HepG2 (cell line): Measurements from ENCODE around the gene TTC24. TPM values are rescaled to one million over a fixed set of nuclear protein-coding genes. Genes with fewer than 3 reads are reported as not detected.
A peak's percentile ranks its signal among the peaks of the same experiment; 100 is the strongest.

ENCODE experiments used
- CBFB ChIP-seq: sonication (generic); formaldehyde crosslinking; IDR thresholded peaks from 2 replicates; pipeline ENCODE4 v1.4.0; 2020; ENCODE audit warnings: missing genetic modification reagents
- CREBL2 ChIP-seq: sonication (generic); formaldehyde crosslinking; IDR thresholded peaks from 2 replicates; pipeline ENCODE4 v1.8.1; 2023; ENCODE audit warnings: missing genetic modification reagents, mild to moderate bottlenecking, borderline replicate concordance
- CTCF ChIP-seq: sonication (generic); formaldehyde crosslinking; IDR thresholded peaks from 2 replicates; pipeline ENCODE4 v1.5.0; 2020; ENCODE audit warnings: mild to moderate bottlenecking, missing genetic modification reagents, moderate library complexity
- DMAP1 ChIP-seq: IDR thresholded peaks from 2 replicates; pipeline ENCODE4 v1.6.1; 2016
- KLF6 ChIP-seq: IDR thresholded peaks from 2 replicates; pipeline ENCODE4 v1.8.0; 2016; ENCODE audit warnings: missing biosample characterization, missing genetic modification reagents
- POLR2A ChIP-seq, 2 experiments: IDR thresholded peaks; 2 replicates each; pipeline ENCODE4 v1.6.1; 2011; ENCODE audit warnings: low read depth in 2 of 2, low read length in 2 of 2, mild to moderate bottlenecking in 1 of 2, moderate library complexity in 1 of 2; ENCODE audit not compliant: insufficient read depth in 1 of 2
- POLR2AphosphoS2 ChIP-seq: IDR thresholded peaks from 2 replicates; pipeline ENCODE4 v1.6.1; 2011; ENCODE audit warnings: low read depth, low read length, improper control_type of control experiment
- RARA ChIP-seq: IDR thresholded peaks from 2 replicates; pipeline ENCODE4 v1.6.1; 2016; ENCODE audit warnings: missing genetic modification reagents, missing compliant biosample characterization
- RNF2 ChIP-seq: fragments of 450-650 bp; conservative IDR thresholded peaks from 2 replicates; pipeline ENCODE4 v1.6.1; 2016; ENCODE audit warnings: low read depth
- RXRA ChIP-seq: sonication (generic); formaldehyde crosslinking; IDR thresholded peaks from 2 replicates; pipeline ENCODE4 v1.5.1; 2020; ENCODE audit warnings: missing genetic modification reagents
- SIX1 ChIP-seq: sonication (generic); formaldehyde crosslinking; IDR thresholded peaks from 2 replicates; pipeline ENCODE4 v1.4.0; 2020; ENCODE audit warnings: missing genetic modification reagents, borderline replicate concordance
- SMAD1 ChIP-seq: sonication (generic); formaldehyde crosslinking; IDR thresholded peaks from 2 replicates; pipeline ENCODE4 v1.4.0; 2020; ENCODE audit warnings: missing genetic modification reagents, low read depth, mild to moderate bottlenecking, borderline replicate concordance
- SRF ChIP-seq: IDR thresholded peaks from 2 replicates; pipeline ENCODE4 v1.6.1; 2011; ENCODE audit warnings: mild to moderate bottlenecking, low read depth, low read length, moderate library complexity
- TFDP2 ChIP-seq: sonication (generic); formaldehyde crosslinking; IDR thresholded peaks from 2 replicates; pipeline ENCODE4 v1.4.0; 2020; ENCODE audit warnings: missing genetic modification reagents
- ZNF451 ChIP-seq: sonication (generic); formaldehyde crosslinking; IDR thresholded peaks from 2 replicates; pipeline ENCODE4 v1.5.0; 2020; ENCODE audit warnings: mild to moderate bottlenecking, missing genetic modification reagents
- ZNF652 ChIP-seq: IDR thresholded peaks from 2 replicates; pipeline ENCODE4 v1.6.1; 2016; ENCODE audit warnings: low read depth, borderline replicate concordance
- ZNF670 ChIP-seq: sonication (generic); formaldehyde crosslinking; IDR thresholded peaks from 2 replicates; pipeline ENCODE4 v1.8.0; 2022; ENCODE audit warnings: mild to moderate bottlenecking, missing genetic modification reagents, borderline replicate concordance
- ZNF777 ChIP-seq: sonication (generic); formaldehyde crosslinking; IDR thresholded peaks from 2 replicates; pipeline ENCODE4 v1.4.0; 2020; ENCODE audit warnings: missing genetic modification reagents
- ZNF850 ChIP-seq: sonication (generic); formaldehyde crosslinking; conservative IDR thresholded peaks from 2 replicates; pipeline ENCODE4 v1.9.0; 2021; ENCODE audit warnings: mild to moderate bottlenecking, missing genetic modification reagents
- polyA plus RNA-seq, 8 experiments: library from polyadenylated mRNA; depleted of rRNA in 3 of 8; stranded (reverse) in 7 of 8; unstranded in 1 of 8; fragments of >200 nt; fragmentation: Illumina TruSeq in 4 of 8; extraction: Trizol in 4 of 8; gene quantifications; 2 replicates each; pipeline versions ENCODE4 v1.2.1 to v1.2.3, GENCODE V29; 2011 to 2016; ENCODE audit warnings: low read depth in 4 of 8, missing spikeins in 1 of 8, mixed read lengths in 1 of 8; ENCODE audit not compliant: insufficient read depth in 1 of 8
- total RNA-seq, 5 experiments: library from RNA; depleted of rRNA; stranded (reverse); fragments of >200 nt; fragmentation: Illumina TruSeq; extraction: Trizol; gene quantifications; 2 replicates each; pipeline ENCODE4 v1.2.3, GENCODE V29; 2016; ENCODE audit warnings: low read depth in 1 of 5
- TF ChIP-seq, protein P1 (sequence below): sonication (generic); formaldehyde crosslinking; IDR thresholded peaks from 2 replicates; pipeline ENCODE4 v1.4.0; 2020; ENCODE audit warnings: missing genetic modification reagents
- TF ChIP-seq, protein P2 (sequence below): sonication (generic); formaldehyde crosslinking; conservative IDR thresholded peaks from 2 replicates; pipeline ENCODE4 v1.8.0; 2022; ENCODE audit warnings: low read depth, missing genetic modification reagents

Gene TTC24
- total and polyA plus RNA-seq, 2 of the 13 experiments (the other 11 are each of a cell fraction or from before 2014, with no cell fraction given): 0.13 to 0.18 TPM

DNA sequence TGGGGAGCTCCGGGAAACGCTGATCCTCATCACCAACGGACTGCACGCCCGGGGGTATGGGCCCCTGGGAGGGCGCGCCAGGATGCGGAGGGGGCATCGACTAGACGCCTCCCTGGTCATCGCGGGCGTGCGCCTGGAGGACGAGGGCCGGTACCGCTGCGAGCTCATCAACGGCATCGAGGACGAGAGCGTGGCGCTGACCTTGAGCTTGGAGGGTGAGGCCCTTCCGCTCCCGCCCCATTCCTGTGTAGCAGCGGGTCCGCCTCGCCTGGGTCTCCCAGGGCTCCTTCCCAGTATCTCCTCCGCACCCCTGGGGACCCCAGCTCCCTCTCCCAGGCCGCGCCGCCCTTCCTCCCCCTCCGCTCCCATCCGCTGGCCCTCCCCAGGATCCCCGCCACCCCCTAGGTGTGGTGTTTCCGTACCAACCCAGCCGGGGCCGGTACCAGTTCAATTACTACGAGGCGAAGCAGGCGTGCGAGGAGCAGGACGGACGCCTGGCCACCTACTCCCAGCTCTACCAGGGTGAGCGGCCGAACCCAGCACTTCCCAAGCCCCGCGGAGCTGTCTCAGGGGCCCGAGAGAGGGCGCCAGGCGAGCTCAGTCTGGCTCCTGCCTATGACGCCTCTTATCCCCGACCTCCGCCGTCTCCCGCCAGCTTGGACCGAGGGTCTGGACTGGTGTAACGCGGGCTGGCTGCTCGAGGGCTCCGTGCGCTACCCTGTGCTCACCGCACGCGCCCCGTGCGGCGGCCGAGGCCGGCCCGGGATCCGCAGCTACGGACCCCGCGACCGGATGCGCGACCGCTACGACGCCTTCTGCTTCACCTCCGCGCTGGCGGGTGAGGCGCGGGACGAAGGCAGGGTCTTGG is 44.7 kb downstream of the TTC24 start (continued):
- TF ChIP-seq ZNF777 (CRISPR knock-in tag): peak; percentile 83
- TF ChIP-seq RXRA (CRISPR knock-in tag): no peak
- no peak for TF ChIP-seq SMAD1 (CRISPR knock-in tag)
- peak; percentile 18; the same call in 1 of the 2 replicates for TF ChIP-seq ZNF451
- 0 out of 2 replicates have a peak, but pooled peaks have one; percentile 12 for TF ChIP-seq KLF6
- TF ChIP-seq POLR2A (IDR thresholded peaks at IDR 0.05; ENCODE audit: insufficient read depth in 1 of 2, low read depth in 2 of 2, low read length in 2 of 2): no peak
- no peak for TF ChIP-seq SIX1 (CRISPR knock-in tag)
- TF ChIP-seq ZNF670: no peak
- TF ChIP-seq TFDP2 (CRISPR knock-in tag): peak; percentile 35; the same call in 1 of the 2 replicates
- TF ChIP-seq CREBL2 (CRISPR knock-in tag): no peak
- TF ChIP-seq POLR2AphosphoS2: no peak
- TF ChIP-seq SRF: no peak
- TF ChIP-seq ZNF652: no peak
- TF ChIP-seq, protein P1, sequence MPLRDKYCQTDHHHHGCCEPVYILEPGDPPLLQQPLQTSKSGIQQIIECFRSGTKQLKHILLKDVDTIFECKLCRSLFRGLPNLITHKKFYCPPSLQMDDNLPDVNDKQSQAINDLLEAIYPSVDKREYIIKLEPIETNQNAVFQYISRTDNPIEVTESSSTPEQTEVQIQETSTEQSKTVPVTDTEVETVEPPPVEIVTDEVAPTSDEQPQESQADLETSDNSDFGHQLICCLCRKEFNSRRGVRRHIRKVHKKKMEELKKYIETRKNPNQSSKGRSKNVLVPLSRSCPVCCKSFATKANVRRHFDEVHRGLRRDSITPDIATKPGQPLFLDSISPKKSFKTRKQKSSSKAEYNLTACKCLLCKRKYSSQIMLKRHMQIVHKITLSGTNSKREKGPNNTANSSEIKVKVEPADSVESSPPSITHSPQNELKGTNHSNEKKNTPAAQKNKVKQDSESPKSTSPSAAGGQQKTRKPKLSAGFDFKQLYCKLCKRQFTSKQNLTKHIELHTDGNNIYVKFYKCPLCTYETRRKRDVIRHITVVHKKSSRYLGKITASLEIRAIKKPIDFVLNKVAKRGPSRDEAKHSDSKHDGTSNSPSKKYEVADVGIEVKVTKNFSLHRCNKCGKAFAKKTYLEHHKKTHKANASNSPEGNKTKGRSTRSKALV (CRISPR knock-in tag): peak; percentile 46; the same call in 1 of the 2 replicates
- 0 out of 2 replicates have a peak, but pooled peaks have one; percentile 28 for TF ChIP-seq CBFB (CRISPR knock-in tag)
- TF ChIP-seq, protein P2, sequence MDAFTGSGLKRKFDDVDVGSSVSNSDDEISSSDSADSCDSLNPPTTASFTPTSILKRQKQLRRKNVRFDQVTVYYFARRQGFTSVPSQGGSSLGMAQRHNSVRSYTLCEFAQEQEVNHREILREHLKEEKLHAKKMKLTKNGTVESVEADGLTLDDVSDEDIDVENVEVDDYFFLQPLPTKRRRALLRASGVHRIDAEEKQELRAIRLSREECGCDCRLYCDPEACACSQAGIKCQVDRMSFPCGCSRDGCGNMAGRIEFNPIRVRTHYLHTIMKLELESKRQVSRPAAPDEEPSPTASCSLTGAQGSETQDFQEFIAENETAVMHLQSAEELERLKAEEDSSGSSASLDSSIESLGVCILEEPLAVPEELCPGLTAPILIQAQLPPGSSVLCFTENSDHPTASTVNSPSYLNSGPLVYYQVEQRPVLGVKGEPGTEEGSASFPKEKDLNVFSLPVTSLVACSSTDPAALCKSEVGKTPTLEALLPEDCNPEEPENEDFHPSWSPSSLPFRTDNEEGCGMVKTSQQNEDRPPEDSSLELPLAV (CRISPR knock-in tag): no peak
- TF ChIP-seq RARA (CRISPR knock-in tag): 0 out of 2 replicates have a peak, but pooled peaks have one; percentile 19
- TF ChIP-seq CTCF (CRISPR knock-in tag): peak; percentile 54; the same call in 1 of the 2 replicates
- TF ChIP-seq ZNF850 (CRISPR knock-in tag): no peak
- no peak for TF ChIP-seq DMAP1 (CRISPR knock-in tag)
- TF ChIP-seq RNF2: peak; percentile 24; the same call in 1 of the 2 replicates
